HFFc6 (cell line): Measurements from ENCODE around the gene SLC66A2. TPM values are rescaled to one million over a fixed set of nuclear protein-coding genes. Genes with fewer than 3 reads are reported as not detected.

ENCODE experiments used
- DNase-seq: peaks from one replicate; pipeline ENCODE4 v3.0.0-alpha.2; 2018
- H3K27ac Mint-ChIP-seq: 2 replicates; pipeline ENCODE4 v1.8.0; 2020; ENCODE audit warnings: mild to moderate bottlenecking, mixed read lengths
- H3K27me3 Mint-ChIP-seq: 2 replicates; pipeline ENCODE4 v1.8.0; 2021; ENCODE audit warnings: mild to moderate bottlenecking, moderate library complexity, mixed read lengths; ENCODE audit not compliant: insufficient read depth
- H3K36me3 Mint-ChIP-seq: 2 replicates; pipeline ENCODE4 v1.8.0; 2021; ENCODE audit warnings: low read depth, mixed read lengths
- H3K4me1 Mint-ChIP-seq: 2 replicates; pipeline ENCODE4 v1.8.0; 2020; ENCODE audit warnings: low read depth, mixed read lengths
- H3K4me3 Mint-ChIP-seq: 2 replicates; pipeline ENCODE4 v1.8.0; 2020; ENCODE audit warnings: mild to moderate bottlenecking, moderate library complexity, mixed read lengths
- H3K9me3 Mint-ChIP-seq: 2 replicates; pipeline ENCODE4 v1.8.0; 2020; ENCODE audit warnings: mild to moderate bottlenecking, mixed read lengths
- CTCF ChIP-seq: fragments of 200-600 bp; sonication (generic); IDR thresholded peaks from 2 replicates; pipeline ENCODE4 v1.5.0; 2021; ENCODE audit warnings: antibody characterized with exemption, mild to moderate bottlenecking
- total RNA-seq, 6 experiments: library from RNA; stranded (reverse); fragmentation: NEBNext Ultra II Directional; extraction: Animal tissue kit (Norgen Biotek cat#: 25700); gene quantifications; 2 replicates in 1 of 6; 3 replicates in 5 of 6; pipeline ENCODE4 v1.2.3, GENCODE V29; 2021

SLC66A2 gene
- total RNA-seq, 6 experiments from 2014 or later = 26.6 to 41.2 (median 29.9) TPM

GRCh38 chr18:79912409-79912991 lies 39.0 kb downstream of the SLC66A2 start:
- no peak overlapping the region for H3K4me3 Mint-ChIP-seq
- no peaks in the 10 kb centered on the region for H3K4me1 Mint-ChIP-seq
- TF ChIP-seq CTCF = no peak
- H3K9me3 Mint-ChIP-seq = peaks cover 21% of the 10 kb centered on the region; the same call in 1 of the 2 replicates
- no peaks in the 10 kb centered on the region; the same call in 1 of the 2 replicates for H3K27me3 Mint-ChIP-seq
- DNase-seq = no peak
- H3K27ac Mint-ChIP-seq = no peak overlapping the region
- H3K36me3 Mint-ChIP-seq = peaks cover 66% of the 10 kb centered on the region

- H3K9me3 Mint-ChIP-seq = peaks cover 16% of the 10 kb centered on the region; the same call in 1 of the 2 replicates
- peaks cover 60% of the 10 kb centered on the region for H3K36me3 Mint-ChIP-seq
- no peaks in the 10 kb centered on the region for H3K4me1 Mint-ChIP-seq
- TF ChIP-seq CTCF = no peak
- H3K27me3 Mint-ChIP-seq = no peaks in the 10 kb centered on the region; the same call in 1 of the 2 replicates
- no peak overlapping the region for H3K4me3 Mint-ChIP-seq
- H3K27ac Mint-ChIP-seq = no peak overlapping the region
- no peak for DNase-seq
Observed at GRCh38 chr18:79911344-79912270, 39.8 kb downstream of the SLC66A2 start.

- Mint-ChIP-seq H3K36me3 (peaks cover 51% of the 10 kb centered on the region), H3K4me1 (no peaks in the 10 kb centered on the region), H3K27me3 (no peaks in the 10 kb centered on the region; the same call in 1 of the 2 replicates), H3K27ac (no peak overlapping the region), H3K9me3 (peaks cover 9% of the 10 kb centered on the region; the same call in 1 of the 2 replicates), H3K4me3 (no peak overlapping the region)
- no peak for TF ChIP-seq CTCF
- no peak for DNase-seq
Observed at GRCh38 chr18:79910563-79911343, 40.7 kb downstream of the SLC66A2 start.

GRCh38 chr18:79906706-79907105 lies 44.7 kb downstream of the SLC66A2 start:
- Mint-ChIP-seq H3K9me3 (peaks cover 10% of the 10 kb centered on the region), H3K27ac (no peak overlapping the region), H3K4me3 (no peak overlapping the region), H3K36me3 (peaks cover 35% of the 10 kb centered on the region), H3K4me1 (no peaks in the 10 kb centered on the region), H3K27me3 (no peaks in the 10 kb centered on the region)
- no peak for TF ChIP-seq CTCF
- DNase-seq = no peak

- no peak for DNase-seq
- no peak for TF ChIP-seq CTCF
- Mint-ChIP-seq H3K27ac (no peak overlapping the region), H3K4me3 (no peak overlapping the region), H3K27me3 (no peaks in the 10 kb centered on the region), H3K4me1 (no peaks in the 10 kb centered on the region), H3K36me3 (peaks cover 39% of the 10 kb centered on the region), H3K9me3 (peaks cover 14% of the 10 kb centered on the region)
Observed at GRCh38 chr18:79905993-79906392, 45.5 kb downstream of the SLC66A2 start.
